Thyroid gland (tissue), 4 donors: ENCODE data around the gene TRIB2. TPM values are rescaled to one million over a fixed set of nuclear protein-coding genes. Genes with fewer than 3 reads are reported as not detected.

Source experiments
- DNase-seq, 2 donors: peaks; one replicate each; pipeline ENCODE4 v3.0.0-alpha.2; 2019
- H3K27ac ChIP-seq, 3 donors: fragments of 200-600 bp; sonication (generic); 1 replicate in 2 of 3; 2 replicates in 1 of 3; pipeline ENCODE4 v1.5.1; 2016 to 2019; ENCODE audit warnings: mild to moderate bottlenecking in 1 of 3, moderate library complexity in 1 of 3
- H3K27me3 ChIP-seq: fragments of 200-600 bp; sonication (generic); one replicate; pipeline ENCODE4 v1.5.1; 2019
- H3K36me3 ChIP-seq, 2 donors: fragments of 200-600 bp; sonication (generic); one replicate each; pipeline ENCODE4 v1.5.1; 2016 to 2019
- H3K4me1 ChIP-seq, 2 donors: fragments of 200-600 bp; sonication (generic); one replicate each; pipeline ENCODE4 v1.5.1; 2017 to 2019
- H3K4me3 ChIP-seq, 3 donors: fragments of 200-600 bp; sonication (generic); replicated peaks in 1 of 3; 1 replicate in 2 of 3; 2 replicates in 1 of 3; pipeline ENCODE4 v1.5.1; 2016; ENCODE audit warnings: mild to moderate bottlenecking in 1 of 3
- H3K9me3 ChIP-seq: fragments of 200-600 bp; sonication (generic); one replicate; pipeline ENCODE4 v1.5.1; 2017
- CTCF ChIP-seq, 6 experiments: fragments of 200-600 bp in 3 of 6; fragments of 450-650 bp in 3 of 6; sonication (generic) in 3 of 6; IDR thresholded peaks; one replicate each; pipeline ENCODE4 v1.5.1; 2016 to 2019; ENCODE audit warnings: antibody characterized with exemption in 6 of 6, mild to moderate bottlenecking in 2 of 6, inconsistent platforms in 1 of 6, moderate library complexity in 1 of 6
- POLR2A ChIP-seq, 2 donors: fragments of 450-650 bp; IDR thresholded peaks; one replicate each; pipeline ENCODE4 v1.6.1; 2017; ENCODE audit warnings: antibody characterized with exemption in 2 of 2, mild to moderate bottlenecking in 2 of 2, moderate library complexity in 1 of 2
- WGBS, 2 donors: methylation state at CpG; one replicate each; pipeline ENCODE4 v1.1.5; 2017; 5-methylcytosine and 5-hydroxymethylcytosine counted together
- intact Hi-C: fragments of 100-400 bp; cut with DNase I; formaldehyde crosslinking; loops from one replicate; pipeline ENCODE4 v1.15.1; 2023
- total RNA-seq, 4 donors: library from RNA; depleted of rRNA; stranded (reverse); fragments of >200 nt; gene quantifications; one replicate each; pipeline ENCODE4 v1.2.3, GENCODE V29; 2016

TRIB2 gene
- total RNA-seq, 4 donors from 2014 or later = 30.8 to 59.8 (median 37.1) TPM

- DNase-seq = no peak
- no peak for TF ChIP-seq CTCF (IDR thresholded peaks at IDR 0.05)
- no peak for TF ChIP-seq POLR2A (IDR thresholded peaks at IDR 0.05)
- Histone ChIP-seq H3K27me3 (no peaks in the 10 kb centered on the region), H3K9me3 (no peaks in the 10 kb centered on the region), H3K27ac (no peak overlapping the region), H3K4me1 (peaks cover 5 to 13% of the 10 kb centered on the region in 2 donors), H3K36me3 (no peaks in the 10 kb centered on the region), H3K4me3 (no peak overlapping the region)
- 95 to 98% methylated on average over 1 of the region's 1 CpG for WGBS, 2 donors
- intact Hi-C loops = loop anchor here (10.0 kb wide), 2 partner anchors 257 to 847 kb away; no protein-coding TSS in a partner anchor
These were observed 5.4 kb upstream of the TRIB2 start for GRCh38 chr2:12711339-12711738.

GRCh38 chr2:12712881-12713280 lies 3.9 kb upstream of the TRIB2 start:
- 89 to 92% methylated on average over 8 of the region's 8 CpGs for WGBS, 2 donors
- TF ChIP-seq POLR2A (IDR thresholded peaks at IDR 0.05) (no peak), CTCF (IDR thresholded peaks at IDR 0.05) (no peak)
- H3K9me3 ChIP-seq = no peaks in the 10 kb centered on the region
- no peak overlapping the region for H3K27ac ChIP-seq
- intact Hi-C loops = loop anchor here (10.0 kb wide), 2 partner anchors 258 to 848 kb away; no protein-coding TSS in a partner anchor
- no peak for DNase-seq
- H3K4me1 ChIP-seq = peaks cover 5 to 13% of the 10 kb centered on the region in 2 donors
- no peaks in the 10 kb centered on the region for H3K36me3 ChIP-seq
- no peak overlapping the region for H3K4me3 ChIP-seq
- no peaks in the 10 kb centered on the region for H3K27me3 ChIP-seq

DNA sequence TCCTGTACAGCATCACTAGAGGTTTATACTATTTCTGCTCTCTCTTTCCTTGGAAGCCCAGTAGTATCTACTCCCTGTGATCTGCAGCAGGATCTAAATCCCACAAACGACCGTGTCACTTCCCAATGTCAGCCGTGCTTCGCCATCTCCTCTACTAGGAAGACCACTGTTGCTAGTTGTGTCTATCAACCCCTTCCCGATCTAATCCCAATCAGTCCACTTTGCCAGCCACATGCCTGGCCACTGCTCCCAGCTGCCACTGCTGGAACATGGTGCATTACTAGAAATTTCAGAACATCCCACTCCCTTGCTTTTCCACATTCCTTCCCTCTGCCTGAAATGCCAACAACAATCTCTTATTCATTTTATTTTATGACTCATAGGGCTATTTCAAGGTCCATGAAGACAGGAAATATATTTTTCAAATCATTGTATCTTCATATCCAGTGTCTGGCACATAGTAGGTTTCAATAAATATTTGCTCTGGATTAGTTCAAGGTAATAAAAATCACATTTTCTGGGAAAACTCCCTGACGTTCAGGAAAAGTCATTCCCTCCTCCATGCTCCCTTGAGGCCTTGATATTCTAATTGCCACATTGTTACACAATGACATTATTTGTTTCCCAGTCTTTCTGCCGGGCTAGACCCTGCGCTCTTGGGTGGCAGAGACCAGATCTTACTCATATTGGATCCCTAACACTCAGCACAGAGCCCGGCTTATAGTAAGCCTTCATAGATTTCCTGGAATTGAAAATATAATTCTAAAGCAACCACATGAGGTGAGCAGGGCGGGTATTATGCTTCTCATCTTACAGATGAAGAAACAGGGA lies 2.1 kb upstream of the TRIB2 start:
- no peak for DNase-seq
- no peaks in the 10 kb centered on the region for H3K9me3 ChIP-seq
- no peak for TF ChIP-seq CTCF (IDR thresholded peaks at IDR 0.05)
- no peak for TF ChIP-seq POLR2A (IDR thresholded peaks at IDR 0.05)
- H3K27me3 ChIP-seq = no peaks in the 10 kb centered on the region
- peak overlapping the region; percentile 85 to 94 (median 91) for H3K27ac ChIP-seq
- no peak overlapping the region for H3K4me3 ChIP-seq
- H3K36me3 ChIP-seq = no peaks in the 10 kb centered on the region
- intact Hi-C loops = loop anchor here (10.0 kb wide), 2 partner anchors 260 to 850 kb away; no protein-coding TSS in a partner anchor
- H3K4me1 ChIP-seq = peaks cover 5 to 16% of the 10 kb centered on the region in 2 donors
- 75 to 85% methylated on average over 10 of the region's 10 CpGs for WGBS, 2 donors

DNA sequence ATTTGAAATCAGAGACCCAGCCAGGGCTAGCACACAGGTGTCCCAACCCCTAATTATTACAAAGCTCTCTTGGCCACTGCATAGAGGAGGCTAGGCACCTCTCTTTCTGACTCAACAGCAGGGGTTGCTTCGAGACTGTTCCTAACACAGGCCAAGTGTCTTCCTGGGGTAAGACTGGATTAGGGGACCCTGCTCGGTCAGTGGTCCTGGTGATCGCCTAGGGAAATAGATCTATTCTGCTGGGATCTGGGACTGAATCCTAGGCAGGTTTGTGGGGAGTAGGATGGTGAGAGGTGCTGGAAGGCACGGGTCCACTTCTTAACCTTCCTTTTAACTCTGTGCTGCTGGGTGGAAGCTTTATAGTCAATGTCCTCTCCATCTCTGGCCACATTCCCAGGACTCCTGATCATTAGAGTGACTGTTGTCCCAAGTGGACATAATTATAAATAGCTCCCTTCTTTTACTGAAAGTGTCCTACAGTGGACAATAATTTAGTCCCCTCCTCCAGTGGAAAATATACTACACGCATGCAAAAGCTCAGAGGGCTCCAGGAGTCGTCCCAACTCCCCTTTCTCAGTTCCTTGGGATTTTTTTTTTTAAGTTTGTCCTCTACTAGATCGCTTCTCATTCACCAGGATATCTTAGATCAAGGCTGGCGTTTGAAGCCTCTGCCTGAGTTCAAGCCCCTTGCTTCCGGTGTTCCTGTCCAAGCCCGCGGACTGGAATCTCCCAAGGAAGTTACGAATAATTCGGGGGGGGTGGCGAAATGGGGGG lies 1.3 kb upstream of the TRIB2 start:
- intact Hi-C loops = loop anchor here (10.0 kb wide), 2 partner anchors 261 to 851 kb away; no protein-coding TSS in a partner anchor
- Histone ChIP-seq H3K36me3 (no peaks in the 10 kb centered on the region), H3K4me1 (peaks cover 5 to 16% of the 10 kb centered on the region in 2 donors), H3K4me3 (peak overlapping the region in 2 of 3 donors; percentile 74), H3K27me3 (no peaks in the 10 kb centered on the region), H3K27ac (peak overlapping the region; percentile 85 to 94 (median 91)), H3K9me3 (no peaks in the 10 kb centered on the region)
- WGBS, 2 donors = 35% methylated on average over 14 of the region's 14 CpGs
- TF ChIP-seq POLR2A (IDR thresholded peaks at IDR 0.05) (no peak), CTCF (IDR thresholded peaks at IDR 0.05) (no peak)
- no peak for DNase-seq
